HG03095 (cell line): ENCODE data around the gene SLC43A1.
"Not testable (repeated sequence)": the region's sequence is repeated elsewhere in the genome, so short reads cannot be mapped to it uniquely, and the experiment has no call there.

Source experiments
- ATAC-seq: cut with Tn5 transposase; IDR thresholded peaks from one replicate; pipeline ENCODE4 v1.9.1; 2021; ENCODE audit warnings: moderate library complexity; ENCODE audit not compliant: unreplicated experiment

The SLC43A1 gene

DNA sequence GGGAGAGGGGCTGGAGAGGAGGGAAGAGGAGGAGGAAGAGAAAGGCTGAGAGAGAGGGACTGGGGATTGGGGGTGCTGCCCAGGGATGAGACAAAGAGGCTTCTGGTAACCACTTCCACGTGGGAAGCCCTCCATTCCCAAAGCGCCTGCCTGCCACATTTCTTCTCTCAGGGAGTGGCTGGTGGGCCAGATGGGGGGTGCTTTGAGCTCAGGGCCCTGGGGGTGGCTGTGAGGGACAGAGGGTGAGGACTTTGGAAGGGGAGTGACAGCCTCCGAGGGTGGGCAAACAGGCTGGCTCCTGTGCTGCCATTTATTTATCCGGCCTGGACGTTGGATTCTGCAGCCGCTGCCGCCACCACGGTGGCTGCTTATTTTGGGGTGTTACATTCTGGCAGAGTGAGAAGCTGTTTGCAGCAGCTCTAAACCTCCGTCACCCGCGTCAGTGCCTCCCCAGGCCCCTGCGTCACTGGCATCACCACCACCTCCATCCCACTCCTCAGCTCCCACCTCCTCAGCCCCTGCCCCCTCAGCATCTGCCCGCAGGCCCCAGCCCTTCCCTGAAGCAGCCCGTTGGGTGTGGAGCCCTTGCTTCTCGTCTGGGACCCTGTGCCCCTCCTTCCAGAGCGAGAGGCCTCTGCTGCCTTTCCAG is 53.5 kb downstream of the SLC43A1 start:
- ATAC-seq = no peak

DNA sequence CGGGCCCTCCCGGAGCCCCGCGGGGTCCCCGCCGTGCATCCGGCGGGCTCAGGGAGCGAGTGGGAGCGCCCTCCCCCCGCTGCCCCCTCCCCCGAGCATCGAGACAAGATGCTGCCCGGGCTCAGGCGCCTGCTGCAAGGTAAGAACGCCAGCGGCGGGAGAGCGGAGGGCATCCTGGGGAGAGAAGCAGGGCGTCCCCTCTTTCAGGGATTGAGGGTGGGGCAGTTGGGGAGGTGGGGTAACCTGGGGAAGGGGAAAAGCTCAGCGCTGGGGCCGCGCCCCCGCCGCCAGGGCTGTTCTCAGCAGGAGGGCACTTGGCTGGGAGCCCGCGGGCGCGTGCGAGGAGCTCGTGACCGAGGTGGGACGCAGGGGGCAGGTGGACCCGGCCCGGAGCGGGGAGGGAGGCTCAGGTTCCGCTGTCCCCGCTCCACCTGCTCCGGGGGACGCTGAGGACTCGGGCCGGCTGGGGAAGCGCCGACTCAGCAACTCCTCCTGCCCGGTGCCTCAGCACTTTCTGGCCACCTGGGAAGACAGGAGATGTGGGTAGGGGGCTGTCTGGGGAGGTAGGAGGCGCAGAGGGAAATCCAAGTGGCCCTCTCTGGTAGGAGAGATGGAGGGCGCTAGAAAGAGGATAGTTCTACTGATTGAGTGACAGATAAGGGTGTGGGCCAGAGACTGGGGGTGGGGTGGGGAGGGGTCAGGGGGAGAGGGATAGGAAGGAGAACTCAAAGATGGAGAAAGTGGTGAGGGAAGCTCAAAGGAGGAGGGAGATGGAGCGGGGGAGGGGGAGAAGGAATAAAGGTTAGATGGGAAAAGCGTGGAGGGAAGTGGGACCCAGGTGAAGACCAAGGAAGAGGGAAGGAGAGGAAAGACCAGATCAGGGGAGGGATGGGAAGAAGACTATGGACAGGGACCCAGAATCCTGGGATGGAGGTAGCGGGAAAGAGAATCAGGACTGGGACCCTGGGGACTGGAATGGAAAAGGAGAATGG is 54.4 kb downstream of the SLC43A1 start:
- ATAC-seq = no peak

DNA sequence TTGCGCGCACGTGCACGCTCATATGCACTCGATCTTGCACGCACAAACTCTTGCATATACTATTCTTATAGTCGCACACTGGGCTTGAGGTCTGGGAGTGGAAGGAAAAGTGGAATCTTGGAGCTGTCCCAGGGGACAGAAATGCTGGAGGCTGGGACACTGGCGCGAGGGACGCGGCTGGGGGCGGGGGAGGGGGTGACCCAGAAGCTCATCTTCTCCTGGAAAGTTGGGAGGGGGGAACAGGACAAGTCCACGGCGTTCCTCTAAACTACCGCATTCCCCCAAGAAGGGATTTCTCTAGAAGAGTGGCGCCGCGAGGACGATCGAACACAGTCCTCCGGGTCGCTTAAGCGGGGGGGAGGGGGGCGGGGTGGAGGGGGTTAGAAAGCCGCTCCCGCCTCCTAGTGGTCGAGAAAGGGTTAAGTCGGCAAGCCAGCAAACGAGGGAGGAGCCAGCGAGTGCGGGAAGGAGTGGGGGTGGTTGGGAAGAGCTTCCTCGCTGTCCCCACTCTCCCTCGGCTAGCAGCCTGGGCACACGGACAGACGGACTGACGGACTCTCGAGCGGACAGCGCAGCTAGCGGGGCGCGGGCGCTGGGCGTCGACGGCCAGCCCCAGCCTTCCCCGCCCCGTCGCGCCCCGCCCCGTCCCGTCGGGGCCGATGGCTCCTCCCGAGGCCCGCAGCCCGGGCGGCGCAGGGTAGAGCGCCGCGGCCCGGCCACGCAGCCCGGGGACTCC is 55.3 kb downstream of the SLC43A1 start, which contains the start of gene RTN4RL2:
Gene RTN4RL2, plus strand, starts transcription at position 507 of the 736 bp plus-strand sequence. CDS start 338 bp downstream, outside the sequence.
- ATAC-seq = no peak

DNA sequence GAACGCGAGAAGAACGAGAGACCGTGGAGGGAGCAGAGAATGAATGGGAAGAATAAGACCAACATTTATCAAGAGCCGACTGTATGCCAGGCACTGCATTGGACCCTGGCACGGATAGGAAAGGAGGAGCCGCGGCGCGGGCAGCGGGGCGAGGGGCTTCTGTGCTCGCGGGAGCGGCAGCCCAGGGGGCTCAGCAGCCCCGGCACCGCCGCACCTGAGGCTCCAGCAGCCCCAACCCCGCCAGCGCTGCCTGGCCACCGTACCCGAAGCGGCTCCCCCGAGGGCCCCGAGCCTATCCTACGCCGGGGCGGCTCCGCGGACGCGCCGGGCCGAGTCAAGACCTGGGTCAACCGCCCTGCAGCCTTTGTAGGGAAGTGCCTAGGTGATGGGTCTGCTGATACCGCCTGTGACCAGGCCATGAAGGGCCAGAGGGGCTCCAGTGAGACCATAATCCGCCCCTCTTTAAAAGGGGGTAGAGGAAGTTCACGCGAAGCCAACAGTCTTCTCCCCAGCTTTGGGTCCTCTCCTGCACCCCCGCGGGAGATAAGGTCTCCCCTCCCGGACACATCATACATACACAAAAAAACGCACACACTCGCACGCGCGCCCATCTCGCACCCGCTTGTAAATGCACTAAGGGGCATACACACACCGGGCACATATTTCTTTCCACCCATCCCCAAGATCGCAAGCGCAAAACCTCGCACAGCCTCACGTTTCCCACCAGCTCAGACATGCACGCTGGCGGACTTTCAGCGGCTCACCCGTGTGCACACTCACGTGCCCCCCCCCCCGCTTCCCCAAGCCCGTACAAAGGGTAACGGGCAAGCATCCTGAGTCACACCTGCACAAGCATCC is 56.1 kb downstream of the SLC43A1 start:
- no peak for ATAC-seq

DNA sequence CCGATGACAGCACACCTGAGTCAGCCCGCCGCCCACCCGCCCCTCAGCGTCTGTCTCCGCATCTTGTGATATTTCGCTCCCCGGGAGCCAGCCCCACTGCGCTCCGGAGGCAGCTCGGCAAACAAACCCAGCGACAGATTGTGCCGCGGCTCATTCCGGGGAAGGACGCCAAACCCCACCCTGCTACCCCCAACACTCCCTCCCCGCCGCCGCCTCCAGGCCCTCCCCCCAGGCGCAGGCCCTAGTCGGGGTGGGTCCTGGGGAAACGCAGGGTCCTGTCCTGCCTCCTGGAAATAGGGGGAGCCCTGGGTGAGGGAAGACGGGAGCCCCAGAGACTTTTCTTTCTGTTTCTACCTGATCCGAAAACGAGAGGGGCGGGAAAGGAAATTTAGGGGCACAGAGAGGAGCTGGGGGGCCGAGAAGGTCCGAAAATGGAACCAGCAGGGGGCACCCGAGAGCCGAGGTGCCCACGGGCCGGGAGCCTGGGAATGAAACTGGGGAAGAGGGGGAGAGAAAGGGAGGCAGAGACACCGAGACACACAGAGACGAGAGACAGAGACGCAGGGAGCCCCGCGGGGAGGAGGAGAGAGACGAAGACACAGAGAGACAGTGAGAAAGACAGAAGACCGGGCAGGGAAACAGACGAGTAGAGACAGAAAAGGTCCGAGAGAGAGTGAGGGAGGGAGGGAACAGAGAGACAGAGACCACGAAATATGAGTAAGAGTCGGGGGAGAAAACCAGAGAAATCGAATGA is 56.9 kb downstream of the SLC43A1 start:
- no peak for ATAC-seq

DNA sequence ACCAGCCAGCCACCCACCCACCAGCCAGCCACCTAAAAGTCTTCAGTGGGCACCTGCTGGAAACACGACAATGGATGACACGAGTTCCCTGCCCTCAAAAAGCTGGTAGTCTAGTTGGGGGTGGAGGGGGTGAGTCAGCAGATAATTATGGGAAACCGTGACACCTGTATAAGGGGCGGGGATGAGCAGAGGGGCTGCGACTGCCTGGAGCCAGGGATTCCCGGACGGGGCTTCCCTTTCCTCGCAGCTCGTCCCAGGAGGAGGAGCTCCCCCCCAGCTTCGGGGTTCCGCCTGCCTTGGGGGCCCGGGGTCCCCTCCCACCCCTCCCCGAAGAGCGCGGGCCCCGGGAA is 57.5 kb downstream of the SLC43A1 start:
- no peak for ATAC-seq

DNA sequence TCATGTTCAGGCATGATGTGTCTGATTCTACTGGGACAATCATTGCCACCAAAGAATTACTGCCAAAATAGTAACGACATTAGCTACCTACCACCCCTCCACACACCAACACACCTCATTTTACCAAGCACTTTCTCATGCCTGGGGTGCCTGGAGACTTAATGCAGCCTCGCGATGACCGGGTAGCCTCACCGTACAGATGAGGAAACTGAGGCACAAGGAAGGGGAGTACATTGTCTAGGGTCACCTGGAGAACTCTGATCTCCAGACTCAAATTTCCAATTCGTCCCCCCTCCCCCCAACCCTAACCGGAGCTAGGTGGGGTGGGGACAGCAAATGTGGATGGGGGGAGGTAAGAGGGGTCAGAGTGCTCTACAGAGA is 57.9 kb downstream of the SLC43A1 start:
- peak; percentile 33 for ATAC-seq

DNA sequence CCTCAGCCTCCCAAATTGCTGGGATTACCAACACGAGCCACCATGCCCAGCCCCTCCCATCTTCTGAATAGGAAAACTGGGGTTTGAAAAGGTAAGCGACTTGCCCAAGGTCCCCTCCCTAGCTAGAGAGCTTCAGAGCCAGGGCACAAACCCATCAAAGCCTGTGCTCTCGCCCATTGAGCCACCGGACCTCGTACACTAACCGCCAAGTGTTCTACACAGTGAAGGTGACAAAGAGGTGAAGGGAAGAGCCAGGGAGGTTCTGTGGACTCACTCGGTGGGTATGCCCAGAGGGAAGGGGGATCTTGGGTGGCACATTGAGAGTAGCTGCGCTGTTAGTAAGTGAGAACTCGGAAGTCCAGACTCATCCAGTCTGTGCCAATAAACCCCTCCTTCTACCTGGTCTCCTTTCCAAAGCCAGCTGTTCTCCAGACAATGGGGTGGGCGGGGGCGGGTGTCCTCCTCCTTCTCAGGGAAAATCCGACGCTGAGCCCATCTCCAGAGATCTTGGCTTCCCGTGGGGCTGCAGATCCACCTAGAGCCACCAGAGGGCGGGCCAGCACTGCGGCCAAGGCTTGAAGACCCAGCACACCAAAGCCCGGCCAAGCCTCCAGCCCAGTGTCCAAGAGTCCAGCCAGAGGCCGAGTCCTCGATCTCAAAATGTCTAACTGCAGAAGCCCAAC is 58.4 kb downstream of the SLC43A1 start:
- peak; percentile 61 for ATAC-seq

DNA sequence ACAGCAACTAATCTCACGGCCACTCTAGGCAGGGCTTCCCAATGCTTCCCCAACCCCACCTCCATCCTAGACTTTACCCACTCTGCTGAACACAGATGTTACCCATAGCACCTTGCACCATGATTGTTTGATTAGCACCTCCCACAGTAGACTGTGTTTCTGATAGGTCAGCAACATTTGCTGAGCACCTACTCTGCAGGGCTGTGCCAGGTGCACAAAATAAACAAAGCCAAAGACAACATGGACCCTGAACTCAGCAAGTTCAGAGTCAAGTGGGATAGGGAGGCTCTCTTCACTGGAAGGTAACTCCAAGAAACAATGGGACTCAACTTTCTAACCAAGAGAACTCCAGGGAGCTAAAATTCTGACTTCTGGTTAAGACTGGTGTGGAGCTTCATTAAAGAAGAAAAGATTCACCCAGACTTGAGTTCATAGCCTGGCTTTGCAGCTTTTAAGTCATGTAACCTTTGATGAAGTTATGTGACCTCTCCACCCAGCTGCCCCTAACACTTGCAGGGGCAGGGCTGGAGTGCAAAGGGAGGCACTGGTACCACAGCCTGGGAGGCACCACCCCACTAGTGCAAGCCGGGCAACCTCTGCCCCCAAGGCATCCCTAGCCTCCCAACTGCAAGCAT is 61.8 kb downstream of the SLC43A1 start:
- no peak for ATAC-seq

DNA sequence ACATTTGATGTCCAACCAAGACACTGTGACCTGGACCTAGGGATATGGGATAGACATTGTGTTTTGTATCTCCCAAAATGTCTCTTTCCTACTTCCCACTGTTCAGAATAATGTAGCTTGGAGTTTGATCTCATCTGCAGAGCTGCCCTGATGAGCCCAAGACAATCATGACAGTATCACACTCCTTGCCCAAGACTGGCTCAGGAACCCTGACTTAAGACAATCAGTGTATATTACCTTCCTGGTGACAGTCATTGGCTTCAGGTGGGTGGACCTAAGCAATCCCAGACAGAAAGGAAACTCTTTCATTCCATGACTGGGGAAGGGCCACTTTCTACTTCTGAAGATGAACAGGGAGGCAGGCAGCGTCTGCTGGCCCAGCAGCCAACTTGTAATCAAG is 69.4 kb downstream of the SLC43A1 start:
- no peak for ATAC-seq

DNA sequence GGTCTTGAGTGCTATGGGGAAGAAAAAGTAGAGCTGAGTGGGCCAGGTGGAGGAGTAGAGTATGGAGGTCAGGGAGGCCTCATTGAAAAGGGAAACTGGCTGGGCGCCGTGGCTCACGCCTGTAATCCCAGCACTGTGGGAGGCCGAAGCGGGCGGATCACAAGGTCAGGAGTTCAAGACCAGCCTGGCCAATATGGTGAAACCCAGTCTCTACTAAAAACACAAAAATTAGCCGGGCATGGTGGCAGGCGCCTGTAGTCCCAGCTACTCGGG is 70.4 kb downstream of the SLC43A1 start:
- not testable (repeated sequence) for ATAC-seq

DNA sequence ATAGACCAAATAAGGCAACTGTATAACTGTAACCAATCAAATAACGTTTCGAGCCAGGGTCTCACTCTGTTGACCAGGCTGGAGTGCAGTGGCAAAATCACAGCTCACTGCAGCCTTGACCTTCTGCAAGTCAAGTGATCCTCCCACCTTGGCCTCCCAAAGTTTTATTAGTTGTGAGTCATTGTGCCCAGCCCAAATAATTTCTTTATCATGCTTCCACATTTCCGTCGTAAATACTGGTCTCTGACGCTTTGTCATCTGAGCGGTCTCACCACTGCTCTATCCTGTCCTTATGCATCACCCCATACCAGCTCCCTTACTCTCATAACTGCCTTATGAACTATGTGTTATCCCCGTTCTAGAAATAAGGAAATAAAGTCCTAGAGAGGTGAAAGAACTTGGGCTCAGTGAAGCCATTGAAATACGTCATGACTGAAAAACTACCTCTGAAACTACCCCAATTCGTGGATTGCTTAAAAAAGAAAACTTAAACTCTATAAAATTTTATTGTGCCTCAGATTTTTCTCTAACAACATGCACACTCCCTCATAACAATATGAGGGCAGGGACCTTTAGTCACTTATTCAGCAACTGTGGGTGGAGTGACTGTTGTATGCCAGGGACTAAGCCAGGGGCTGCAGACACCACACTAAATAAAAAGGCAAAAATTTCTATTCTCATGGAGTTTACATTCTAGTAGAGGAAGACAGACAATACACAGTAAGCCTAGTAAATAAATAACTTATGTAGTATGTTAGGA is 71.0 kb downstream of the SLC43A1 start:
- ATAC-seq = no peak

DNA sequence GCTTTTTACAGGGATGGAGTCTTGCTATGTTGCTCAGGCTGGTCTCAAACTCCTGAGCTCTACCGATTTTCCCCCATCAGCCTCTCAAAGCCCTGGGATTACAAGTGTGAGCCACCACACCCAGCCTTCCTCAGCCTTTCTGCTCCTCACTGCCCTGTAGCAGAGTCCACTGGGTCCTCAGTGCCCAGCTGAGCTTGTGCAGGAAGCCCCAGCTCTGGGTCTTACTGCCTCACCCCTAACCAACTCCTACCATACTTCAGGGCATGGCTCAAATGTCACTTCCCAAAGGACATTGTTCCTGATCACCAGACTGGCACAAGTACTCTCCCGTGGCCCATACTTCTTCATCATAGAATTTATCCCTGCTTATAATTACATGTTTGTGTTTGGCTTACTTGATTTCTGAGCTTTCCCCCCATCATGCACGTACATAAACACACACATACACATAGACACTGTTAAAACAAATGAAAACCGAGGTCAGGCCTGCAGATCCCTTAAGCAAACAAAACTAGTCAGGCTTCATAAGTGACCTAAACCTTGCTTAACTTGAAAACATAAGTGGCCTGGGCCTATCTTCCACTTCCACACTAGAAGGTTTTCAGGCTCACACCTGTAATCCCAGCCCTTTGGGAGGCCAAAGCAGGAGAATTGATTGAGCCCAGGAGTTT is 74.6 kb downstream of the SLC43A1 start:
- ATAC-seq = no peak

DNA sequence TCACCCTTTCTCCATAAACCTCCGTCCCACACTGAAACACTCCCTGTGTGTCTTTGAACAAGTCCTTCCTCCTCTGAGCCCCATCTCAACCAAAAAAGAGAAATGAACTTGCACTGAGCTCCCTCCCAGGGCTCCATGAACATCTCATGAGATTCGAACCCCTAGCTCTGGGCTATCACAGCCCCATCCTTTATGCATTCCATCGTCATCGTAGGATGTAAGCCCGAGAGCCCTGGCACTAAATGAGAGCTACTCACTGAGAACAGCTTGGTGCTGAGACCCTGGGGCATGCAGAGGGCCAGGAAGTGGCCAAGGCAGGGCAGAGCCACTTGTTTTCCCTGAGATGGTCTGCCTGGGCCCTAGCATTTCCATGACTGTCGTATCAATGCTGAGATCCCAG is 75.7 kb downstream of the SLC43A1 start:
- ATAC-seq = no peak

DNA sequence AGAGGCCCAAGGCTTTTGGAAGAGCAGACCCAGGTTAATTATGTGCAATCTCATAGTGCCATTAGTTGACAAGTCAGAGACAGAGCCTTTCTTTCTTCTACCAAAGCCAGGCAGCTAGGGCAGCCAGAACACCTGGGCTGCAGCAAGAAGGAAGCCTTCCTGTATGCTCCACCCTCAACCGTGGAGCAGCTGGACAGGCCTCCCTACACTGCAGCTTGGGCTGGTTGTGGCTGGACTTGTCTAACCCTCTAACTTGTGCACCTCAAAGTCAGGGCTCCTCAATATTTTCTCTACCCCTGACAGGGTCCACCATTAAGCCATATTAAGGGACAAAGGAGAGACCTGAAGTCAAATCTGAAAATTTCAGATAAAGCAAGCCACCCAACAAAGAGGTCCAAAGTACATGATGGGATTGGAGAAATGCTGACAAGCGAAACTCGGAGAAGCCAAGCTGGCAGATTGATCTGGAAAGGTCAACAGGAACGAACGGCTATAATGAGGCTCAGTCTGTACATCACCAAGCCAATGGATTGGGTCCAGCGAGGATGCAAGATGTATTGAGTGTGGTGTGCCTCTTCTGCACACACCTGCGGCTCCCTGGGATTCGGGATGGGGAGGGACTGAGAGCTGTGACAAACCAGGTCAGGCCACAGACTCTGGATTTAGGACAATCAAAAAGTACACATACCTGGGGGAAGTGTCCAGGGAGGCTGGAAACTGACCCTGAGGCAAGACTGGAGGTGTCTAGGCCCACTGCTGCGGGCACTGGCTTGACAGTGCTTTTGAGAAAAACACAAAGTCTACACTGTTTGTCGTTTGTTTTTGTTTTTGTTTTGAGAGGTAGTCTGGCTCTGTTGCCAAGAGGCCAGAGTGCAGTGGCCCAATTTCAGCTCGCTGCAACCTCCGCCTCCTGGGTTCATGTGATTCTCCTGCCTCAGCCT is 76.9 kb downstream of the SLC43A1 start:
- no peak for ATAC-seq

DNA sequence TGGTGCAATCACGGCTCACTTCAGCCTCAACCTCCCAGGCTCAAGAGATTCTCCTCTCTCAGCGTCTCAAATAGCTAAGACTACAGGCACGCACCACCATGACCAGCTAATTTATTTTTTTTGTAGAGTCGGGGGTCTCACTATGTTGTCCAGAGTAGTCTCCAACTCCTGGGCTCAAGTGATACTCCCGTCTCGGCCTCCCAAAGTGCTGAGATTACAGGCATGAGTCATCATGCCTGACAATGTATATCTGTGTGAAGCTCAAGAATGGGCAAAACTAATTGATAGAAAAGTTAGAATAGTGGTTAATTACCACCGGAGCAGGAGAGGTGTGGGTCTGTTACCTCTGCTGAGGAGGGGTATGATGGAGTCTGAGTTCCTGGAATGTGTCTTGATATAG is 79.5 kb downstream of the SLC43A1 start:
- ATAC-seq = no peak
